Mesothelial cell of epicardium (in vitro differentiated cells): ENCODE measurements around the gene LVRN. TPM values are rescaled to one million over a fixed set of nuclear protein-coding genes. Genes with fewer than 3 reads are reported as not detected.
A peak's percentile ranks its signal among the peaks of the same experiment; 100 is the strongest.

Source experiments
- DNase-seq, 2 experiments: peaks; one replicate each; pipeline ENCODE4 v3.0.0; 2021; ENCODE audit warnings: low spot score in 2 of 2; ENCODE audit not compliant: unreplicated experiment in 2 of 2
- H3K27ac Mint-ChIP-seq: 2 replicates; pipeline ENCODE4 v1.8.0; 2021; ENCODE audit warnings: mixed read lengths
- H3K27me3 Mint-ChIP-seq: 2 replicates; pipeline ENCODE4 v1.8.0; 2021; ENCODE audit warnings: low read depth, mixed read lengths
- H3K36me3 Mint-ChIP-seq: 2 replicates; pipeline ENCODE4 v1.8.0; 2021; ENCODE audit warnings: mixed read lengths
- H3K4me1 Mint-ChIP-seq: 2 replicates; pipeline ENCODE4 v1.8.0; 2021; ENCODE audit warnings: mixed read lengths
- H3K4me3 Mint-ChIP-seq: 2 replicates; pipeline ENCODE4 v1.8.0; 2021; ENCODE audit warnings: mild to moderate bottlenecking, moderate library complexity, mixed read lengths
- H3K9me3 Mint-ChIP-seq: 2 replicates; pipeline ENCODE4 v1.8.0; 2021; ENCODE audit warnings: mixed read lengths
- total RNA-seq: library from RNA; stranded (reverse); gene quantifications from 3 replicates; pipeline ENCODE4 v1.2.1, GENCODE V29; 2021
- TF ChIP-seq, protein P1 (sequence below): fragments of 200-600 bp; sonication (generic); IDR thresholded peaks from one replicate; pipeline ENCODE4 v1.5.0; 2021; ENCODE audit warnings: antibody characterized with exemption; ENCODE audit not compliant: unreplicated experiment

The LVRN gene
- total RNA-seq, 1 donor from 2014 or later, result 0.25 TPM

DNA sequence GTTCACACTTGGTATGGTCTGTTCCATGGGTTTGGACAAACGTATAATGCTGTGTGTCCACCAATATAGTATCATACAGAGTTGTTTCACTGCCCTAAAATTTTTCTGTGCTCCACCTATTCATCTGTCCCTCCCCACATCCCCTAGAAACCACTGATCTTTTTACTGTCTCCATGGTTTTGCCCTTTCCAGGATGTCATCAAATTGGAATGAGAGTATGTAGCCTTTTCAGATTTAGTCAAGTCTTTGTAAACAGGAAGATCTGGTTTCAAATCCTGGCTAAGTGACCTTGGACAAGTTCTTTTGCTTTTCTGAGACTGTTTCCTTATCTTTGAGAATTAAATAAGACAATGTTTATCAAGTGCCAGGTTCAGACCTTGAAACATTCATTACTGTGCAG lies 13.2 kb upstream of the LVRN start:
- Mint-ChIP-seq H3K27me3 (peaks cover 3% of the 10 kb centered on the region), H3K36me3 (no peaks in the 10 kb centered on the region), H3K27ac (no peak overlapping the region), H3K4me3 (no peak overlapping the region), H3K9me3 (no peaks in the 10 kb centered on the region), H3K4me1 (peaks cover 2% of the 10 kb centered on the region)
- DNase-seq, result no peak
- TF ChIP-seq, protein P1, sequence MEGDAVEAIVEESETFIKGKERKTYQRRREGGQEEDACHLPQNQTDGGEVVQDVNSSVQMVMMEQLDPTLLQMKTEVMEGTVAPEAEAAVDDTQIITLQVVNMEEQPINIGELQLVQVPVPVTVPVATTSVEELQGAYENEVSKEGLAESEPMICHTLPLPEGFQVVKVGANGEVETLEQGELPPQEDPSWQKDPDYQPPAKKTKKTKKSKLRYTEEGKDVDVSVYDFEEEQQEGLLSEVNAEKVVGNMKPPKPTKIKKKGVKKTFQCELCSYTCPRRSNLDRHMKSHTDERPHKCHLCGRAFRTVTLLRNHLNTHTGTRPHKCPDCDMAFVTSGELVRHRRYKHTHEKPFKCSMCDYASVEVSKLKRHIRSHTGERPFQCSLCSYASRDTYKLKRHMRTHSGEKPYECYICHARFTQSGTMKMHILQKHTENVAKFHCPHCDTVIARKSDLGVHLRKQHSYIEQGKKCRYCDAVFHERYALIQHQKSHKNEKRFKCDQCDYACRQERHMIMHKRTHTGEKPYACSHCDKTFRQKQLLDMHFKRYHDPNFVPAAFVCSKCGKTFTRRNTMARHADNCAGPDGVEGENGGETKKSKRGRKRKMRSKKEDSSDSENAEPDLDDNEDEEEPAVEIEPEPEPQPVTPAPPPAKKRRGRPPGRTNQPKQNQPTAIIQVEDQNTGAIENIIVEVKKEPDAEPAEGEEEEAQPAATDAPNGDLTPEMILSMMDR, result no peak

DNA sequence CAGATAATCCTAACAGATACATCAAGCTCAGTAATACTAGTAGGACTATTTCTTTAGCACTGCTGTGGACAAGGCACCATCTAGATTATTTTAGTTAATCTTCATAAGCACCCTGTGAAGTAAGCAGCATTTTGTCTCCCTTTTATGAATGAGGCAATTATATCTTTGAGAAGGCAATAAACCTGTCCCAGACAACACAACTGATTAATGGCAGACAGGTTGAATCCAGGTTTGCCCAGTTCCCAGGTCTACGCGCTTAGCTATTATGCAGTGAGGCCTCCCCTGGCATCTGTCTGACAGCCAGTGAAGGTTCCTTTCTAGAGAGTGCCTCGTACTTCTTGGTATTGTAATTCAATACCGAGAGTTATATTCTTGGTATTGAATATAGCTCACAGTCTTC lies 9.7 kb upstream of the LVRN start:
- Mint-ChIP-seq H3K4me3 (no peak overlapping the region), H3K36me3 (no peaks in the 10 kb centered on the region), H3K4me1 (peaks cover 2% of the 10 kb centered on the region), H3K27me3 (peaks cover 3% of the 10 kb centered on the region), H3K9me3 (no peaks in the 10 kb centered on the region), H3K27ac (no peak overlapping the region)
- DNase-seq, result no peak
- TF ChIP-seq, protein P1, result no peak

DNA sequence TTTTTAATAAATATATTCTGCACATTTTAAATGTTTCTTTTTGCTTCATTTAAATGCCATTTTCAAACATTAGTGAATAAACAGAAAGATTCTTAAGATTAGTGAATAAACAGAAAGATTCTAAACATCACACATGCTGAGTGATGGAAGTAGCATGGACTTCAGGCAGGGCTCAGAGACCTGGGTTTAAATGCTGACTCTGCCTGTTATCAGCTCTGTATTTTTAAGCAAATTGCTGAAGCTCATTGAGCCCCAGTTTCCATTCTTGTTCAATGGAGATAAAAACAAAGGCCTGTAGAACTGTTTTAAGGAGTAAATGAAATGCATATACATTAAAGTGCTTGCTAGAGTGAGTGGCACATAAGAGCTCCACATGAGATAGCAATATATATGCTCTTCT lies 8.1 kb upstream of the LVRN start:
- TF ChIP-seq, protein P1, result no peak
- Mint-ChIP-seq H3K27me3 (peaks cover 5% of the 10 kb centered on the region), H3K4me1 (peaks cover 2% of the 10 kb centered on the region), H3K36me3 (no peaks in the 10 kb centered on the region), H3K4me3 (no peak overlapping the region), H3K9me3 (peaks cover 7% of the 10 kb centered on the region), H3K27ac (no peak overlapping the region)
- DNase-seq, result no peak

DNA sequence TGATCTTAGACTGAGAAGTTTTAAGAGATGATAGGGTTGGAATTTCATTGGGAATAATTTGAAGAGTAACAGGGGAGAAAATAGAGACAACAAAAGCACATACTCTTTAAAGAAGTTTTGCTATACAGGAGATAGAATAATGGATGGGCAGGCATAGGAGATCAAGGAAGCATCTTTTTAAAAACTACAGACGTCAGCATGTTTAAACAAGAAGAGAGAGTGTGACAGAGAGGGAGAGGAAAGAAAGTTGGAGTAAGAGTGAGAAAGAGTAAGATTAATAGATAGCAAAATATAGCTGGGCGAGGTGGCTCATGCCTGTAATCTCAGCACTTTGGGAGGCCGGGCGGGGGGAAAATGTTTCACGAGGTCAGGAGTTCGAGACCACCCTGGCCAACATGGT lies 5.3 kb upstream of the LVRN start:
- no peaks in the 10 kb centered on the region for H3K36me3 Mint-ChIP-seq
- TF ChIP-seq, protein P1, result no peak
- H3K4me3 Mint-ChIP-seq, result no peak overlapping the region

DNA sequence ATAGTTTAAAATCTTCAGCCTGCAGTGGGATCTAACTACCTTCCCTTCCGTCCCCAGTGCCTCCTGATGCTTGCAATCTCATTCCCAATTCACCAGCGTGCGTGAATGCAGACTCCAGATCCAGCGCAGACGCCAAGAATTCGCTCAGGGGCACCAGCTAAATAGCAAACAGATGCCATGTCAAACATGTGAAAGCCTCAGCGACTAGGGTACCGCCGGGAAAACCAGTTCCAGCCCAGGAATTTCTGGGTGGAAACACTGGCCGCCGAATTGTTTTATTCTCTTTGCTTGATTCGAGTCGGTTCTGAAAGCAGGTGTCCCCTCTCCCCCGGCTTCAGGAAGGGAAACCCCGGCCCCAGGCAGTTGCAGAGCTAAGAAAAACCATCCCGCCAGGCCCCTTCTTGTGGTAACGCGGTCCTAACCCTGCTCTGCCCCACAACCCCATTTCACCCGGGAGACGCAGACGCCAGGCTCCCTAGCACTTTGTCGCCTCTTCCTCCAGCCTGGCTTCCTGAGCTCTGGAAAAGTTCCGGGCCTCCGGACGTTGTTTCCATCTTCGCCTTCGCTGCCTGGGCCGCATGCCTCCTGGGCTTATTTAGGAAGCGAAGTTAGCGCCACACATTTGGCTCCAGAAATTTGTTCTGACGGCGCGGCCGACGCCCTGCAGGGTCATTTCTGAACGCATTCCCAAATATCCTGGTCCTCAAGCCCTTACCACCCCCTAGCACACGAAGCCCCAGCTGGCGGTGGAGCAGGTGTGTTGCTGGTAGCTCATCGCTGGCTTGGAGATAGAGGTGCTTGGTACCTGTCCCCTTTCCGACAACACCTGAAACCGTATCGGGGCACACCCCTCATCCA lies 665 bp upstream of the LVRN start:
- H3K36me3 Mint-ChIP-seq, result no peaks in the 10 kb centered on the region
- peaks cover 10% of the 10 kb centered on the region for H3K9me3 Mint-ChIP-seq
- H3K27me3 Mint-ChIP-seq, result peaks cover 73% of the 10 kb centered on the region
- no peak overlapping the region for H3K27ac Mint-ChIP-seq
- TF ChIP-seq, protein P1, result no peak
- no peak for DNase-seq
- H3K4me3 Mint-ChIP-seq, result peak overlapping the region; percentile 5
- H3K4me1 Mint-ChIP-seq, result no peaks in the 10 kb centered on the region

More for the DNA sequence above, 5.3 kb upstream of the LVRN start:
- no peak for DNase-seq
- Mint-ChIP-seq H3K27me3 (peaks cover 28% of the 10 kb centered on the region), H3K4me1 (peaks cover 2% of the 10 kb centered on the region), H3K27ac (no peak overlapping the region), H3K9me3 (peaks cover 10% of the 10 kb centered on the region)
